ENCODE results near the gene S100A6.
"Not testable (repeated sequence)": the region's sequence is repeated elsewhere in the genome, so short reads cannot be mapped to it uniquely, and the experiment has no call there.

S100A6 gene

GRCh38 chr1:153563483-153563901, 27.7 kb upstream of the S100A6 start:
- DNase-seq: no peak

GRCh38 chr1:153562021-153562420, 26.2 kb upstream of the S100A6 start:
- DNase-seq: not testable (repeated sequence)

- DNase-seq: no peak
Observed at GRCh38 chr1:153561466-153561985, 25.7 kb upstream of the S100A6 start.

- DNase-seq: no peak
Observed at GRCh38 chr1:153560771-153561465, 25.1 kb upstream of the S100A6 start.

- DNase-seq: no peak
Observed at GRCh38 chr1:153560241-153560640, 24.4 kb upstream of the S100A6 start.

GRCh38 chr1:153557877-153558276, 22.1 kb upstream of the S100A6 start:
- no peak for DNase-seq

- no peak for DNase-seq
Observed at GRCh38 chr1:153556348-153556747, 20.6 kb upstream of the S100A6 start.

- no peak for DNase-seq
Observed at GRCh38 chr1:153553830-153554541, 18.2 kb upstream of the S100A6 start.

- no peak for DNase-seq
Observed at GRCh38 chr1:153553096-153553495, 17.3 kb upstream of the S100A6 start.

GRCh38 chr1:153552335-153552734, 16.5 kb upstream of the S100A6 start:
- no peak for DNase-seq

GRCh38 chr1:153550827-153551500, 15.2 kb upstream of the S100A6 start:
- DNase-seq: no peak

- DNase-seq: no peak
Observed at GRCh38 chr1:153550398-153550758, 14.6 kb upstream of the S100A6 start.

- no peak for DNase-seq
Observed at GRCh38 chr1:153549741-153550397, 14.1 kb upstream of the S100A6 start.

- no peak for DNase-seq
Observed at GRCh38 chr1:153548722-153549688, 13.2 kb upstream of the S100A6 start, which contains the start of gene S100A3. S100A3 (minus strand) TSS chr1:153549258; CDS start chr1:153548485, 773 bp downstream.

- no peak for DNase-seq
Observed at GRCh38 chr1:153547560-153548551, 12.1 kb upstream of the S100A6 start.

GRCh38 chr1:153546796-153547559, 11.2 kb upstream of the S100A6 start:
- peak; percentile 69 to 86 for DNase-seq

GRCh38 chr1:153546371-153546770, 10.6 kb upstream of the S100A6 start:
- no peak for DNase-seq

GRCh38 chr1:153545067-153546055, 9.6 kb upstream of the S100A6 start, which contains the start of gene S100A4:
S100A4 (minus strand) TSS chr1:153545806; CDS start chr1:153544794, 1,012 bp downstream.
- DNase-seq: peak; percentile 86 to 96

Data from NCI-H187 (cell line).